ENCODE results near the gene SPANXB1. TPM values are rescaled to one million over a fixed set of nuclear protein-coding genes. Genes with fewer than 3 reads are reported as not detected.
"Not testable (repeated sequence)": the region's sequence is repeated elsewhere in the genome, so short reads cannot be mapped to it uniquely, and the experiment has no call there.

The SPANXB1 gene
- total and polyA plus RNA-seq, 2 of the 4 experiments (the other 2 are of a cell fraction): not detected

DNA sequence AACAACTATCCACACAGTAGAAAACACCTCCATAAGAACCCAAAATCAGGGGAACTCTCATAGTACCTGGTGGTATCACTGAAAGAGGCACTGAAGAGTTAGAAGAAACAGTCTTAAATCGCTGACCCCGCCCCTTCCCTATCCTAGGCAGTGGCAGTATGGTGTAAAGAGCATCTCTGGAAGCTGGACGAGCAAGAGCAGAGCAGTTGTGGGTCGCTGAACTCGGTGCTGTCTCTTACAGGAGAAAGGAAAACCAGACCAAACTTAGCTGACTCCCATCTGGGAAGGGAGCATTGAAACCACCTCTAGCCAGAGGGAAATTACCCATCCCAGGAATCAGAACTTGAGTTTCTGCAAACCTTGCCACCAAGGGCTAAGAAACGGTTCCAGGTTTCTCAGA, 2.8 kb downstream of the SPANXB1 start:
- H3K27me3 ChIP-seq (ENCODE audit: control insufficient read depth, insufficient read depth, low read length); H4K5ac ChIP-seq (ENCODE audit: low read depth, low read length): not testable (repeated sequence)

DNA sequence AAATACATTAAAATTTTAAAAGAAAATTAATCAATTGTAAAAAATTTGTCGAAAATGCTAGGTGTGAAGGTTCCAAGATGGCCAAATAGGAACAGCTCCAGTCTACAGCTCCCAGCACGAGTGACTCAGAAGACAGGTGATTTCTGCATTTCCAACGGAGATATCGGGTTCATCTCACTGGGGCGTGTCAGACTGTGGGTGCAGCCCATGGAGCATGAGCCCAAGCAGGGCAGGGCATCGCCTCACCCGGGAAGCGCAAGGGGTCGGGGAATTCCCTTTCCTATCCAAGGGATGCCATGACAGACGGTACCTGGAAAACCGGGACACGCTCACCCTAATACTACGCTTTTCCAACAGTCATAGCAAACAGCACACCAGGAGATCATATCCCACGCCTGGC, 41.9 kb downstream of the SPANXB1 start:
- H2BK120ac ChIP-seq (ENCODE audit: low read depth, low read length); in situ Hi-C loops (cut with MboI; ENCODE audit: low sequenced_read_pairs); H3K4ac ChIP-seq (ENCODE audit: low read depth, low read length); H3K27me3 ChIP-seq (ENCODE audit: control insufficient read depth, insufficient read depth, low read length); ATAC-seq (ENCODE audit: low read depth); H3K27ac ChIP-seq (ENCODE audit: insufficient read depth, low read length); DNase-seq; H3K9me1 ChIP-seq (ENCODE audit: insufficient read depth, low read length); POLR2A ChIA-PET (ENCODE audit: unreplicated experiment); H3K18ac ChIP-seq (ENCODE audit: low read depth, low read length); H2AK5ac ChIP-seq (ENCODE audit: low read depth, low read length); H3K79me1 ChIP-seq (ENCODE audit: low read depth in 1 of 2, low read length in 2 of 2); BruUV-seq (replicated peaks); H3K23ac ChIP-seq (ENCODE audit: low read depth, low read length); CTCF ChIA-PET; H3K14ac ChIP-seq (replicated peaks; ENCODE audit: low read depth, low read length); H2BK5ac ChIP-seq (ENCODE audit: low read depth, low read length, poor library complexity, severe bottlenecking); H3K56ac ChIP-seq (ENCODE audit: extremely low read depth, insufficient read depth, low read length); H4K8ac ChIP-seq (ENCODE audit: low read depth in 2 of 2, low read length in 2 of 2); dilution Hi-C loops (cut with HindIII; ENCODE audit: low sequenced_read_pairs, unreplicated experiment); intact Hi-C loops (cut with micrococcal nuclease); H2BK15ac ChIP-seq (ENCODE audit: low read depth, low read length); H2AFZ ChIP-seq (replicated peaks; ENCODE audit: low read length, poor library complexity); H3K4me3 ChIP-seq (ENCODE audit: insufficient read depth, low read depth, low read length); H3K4me1 ChIP-seq (ENCODE audit: control insufficient read depth, insufficient read depth, low read length); H4K20me1 ChIP-seq (ENCODE audit: insufficient read depth, low read length); H4K91ac ChIP-seq (ENCODE audit: insufficient read depth, low read depth, low read length); H2AK9ac ChIP-seq (replicated peaks; ENCODE audit: low read depth, low read length, poor library complexity); H3K9ac ChIP-seq (ENCODE audit: low read depth, low read length); H3K36me3 ChIP-seq (ENCODE audit: control insufficient read depth, insufficient read depth, low read length); H3K9me3 ChIP-seq (ENCODE audit: control insufficient read depth, insufficient read depth, low read length); H2BK20ac ChIP-seq (ENCODE audit: low read depth, low read length); H4K5ac ChIP-seq (ENCODE audit: low read depth, low read length); H3K4me2 ChIP-seq (ENCODE audit: low read depth, low read length): not testable (repeated sequence)
- WGBS, 2 experiments (ENCODE audit: extremely low coverage in 2 of 2, insufficient read length in 1 of 2): no CpG with 5 or more reads among the region's 14 CpGs

More for the DNA sequence above, 2.8 kb downstream of the SPANXB1 start:
- H3K56ac ChIP-seq (ENCODE audit: extremely low read depth, insufficient read depth, low read length); H3K18ac ChIP-seq (ENCODE audit: low read depth, low read length); H2BK120ac ChIP-seq (ENCODE audit: low read depth, low read length); H3K9ac ChIP-seq (ENCODE audit: low read depth, low read length); DNase-seq; H4K20me1 ChIP-seq (ENCODE audit: insufficient read depth, low read length); intact Hi-C loops (cut with micrococcal nuclease); H3K36me3 ChIP-seq (ENCODE audit: control insufficient read depth, insufficient read depth, low read length); ATAC-seq (ENCODE audit: low read depth); H2AK9ac ChIP-seq (replicated peaks; ENCODE audit: low read depth, low read length, poor library complexity); H3K4me2 ChIP-seq (ENCODE audit: low read depth, low read length); H3K9me3 ChIP-seq (ENCODE audit: control insufficient read depth, insufficient read depth, low read length); BruUV-seq (replicated peaks); H4K8ac ChIP-seq (ENCODE audit: low read depth in 2 of 2, low read length in 2 of 2); H2BK20ac ChIP-seq (ENCODE audit: low read depth, low read length); H2BK5ac ChIP-seq (ENCODE audit: low read depth, low read length, poor library complexity, severe bottlenecking); H2BK15ac ChIP-seq (ENCODE audit: low read depth, low read length); H3K9me1 ChIP-seq (ENCODE audit: insufficient read depth, low read length); H3K14ac ChIP-seq (replicated peaks; ENCODE audit: low read depth, low read length); H2AFZ ChIP-seq (replicated peaks; ENCODE audit: low read length, poor library complexity); H3K27ac ChIP-seq (ENCODE audit: insufficient read depth, low read length); CTCF ChIA-PET; in situ Hi-C loops (cut with MboI; ENCODE audit: low sequenced_read_pairs); H3K4me3 ChIP-seq (ENCODE audit: insufficient read depth, low read depth, low read length); H3K23ac ChIP-seq (ENCODE audit: low read depth, low read length); POLR2A ChIA-PET (ENCODE audit: unreplicated experiment); H4K91ac ChIP-seq (ENCODE audit: insufficient read depth, low read depth, low read length); H3K4me1 ChIP-seq (ENCODE audit: control insufficient read depth, insufficient read depth, low read length); dilution Hi-C loops (cut with HindIII; ENCODE audit: low sequenced_read_pairs, unreplicated experiment); H3K79me1 ChIP-seq (ENCODE audit: low read depth in 1 of 2, low read length in 2 of 2); H2AK5ac ChIP-seq (ENCODE audit: low read depth, low read length); H3K4ac ChIP-seq (ENCODE audit: low read depth, low read length): not testable (repeated sequence)
- WGBS, 2 experiments (ENCODE audit: extremely low coverage in 2 of 2, insufficient read length in 1 of 2): 89% methylated on average over 3 of the region's 6 CpGs; no CpG with 5 or more reads in 1 of the 2 experiments

Data from IMR-90 (cell line).